GM23338 (cell line): Measurements from ENCODE around the gene BCAS1. TPM values are rescaled to one million over a fixed set of nuclear protein-coding genes. Genes with fewer than 3 reads are reported as not detected.

Source experiments
- ATAC-seq: fragments of 200-7000 bp; cut with Tn5 transposase; 3 replicates; pipeline ENCODE4 v1.9.1; 2020
- DNase-seq: peaks from one replicate; pipeline ENCODE4 v3.0.0-alpha.2; 2015; ENCODE audit warnings: low spot score
- H2AFZ ChIP-seq: fragments of 200-600 bp; sonication (generic); 2 replicates; pipeline ENCODE4 v1.8.0; 2016; ENCODE audit warnings: antibody characterized with exemption, mild to moderate bottlenecking, moderate library complexity
- H3F3A ChIP-seq: fragments of 200-600 bp; sonication (generic); replicated peaks from 2 replicates; pipeline ENCODE4 v1.8.0; 2017; ENCODE audit warnings: antibody characterized with exemption, mixed run types, low read depth
- H3K27ac ChIP-seq: fragments of 200-600 bp; sonication (generic); 2 replicates; pipeline ENCODE4 v1.6.1; 2016; ENCODE audit warnings: low read depth
- H3K27me3 ChIP-seq: fragments of 200-600 bp; sonication (generic); 2 replicates; pipeline ENCODE4 v1.8.0; 2016; ENCODE audit warnings: mild to moderate bottlenecking, mixed run types, moderate library complexity; ENCODE audit not compliant: insufficient read depth
- H3K36me3 ChIP-seq: fragments of 200-600 bp; sonication (generic); 2 replicates; pipeline ENCODE4 v1.8.0; 2016; ENCODE audit warnings: mild to moderate bottlenecking; ENCODE audit not compliant: insufficient read depth
- H3K4me1 ChIP-seq: fragments of 200-600 bp; sonication (generic); 2 replicates; pipeline ENCODE4 v1.8.0; 2016; ENCODE audit warnings: mild to moderate bottlenecking, moderate library complexity; ENCODE audit not compliant: insufficient read depth
- H3K4me2 ChIP-seq: fragments of 200-600 bp; sonication (generic); 2 replicates; pipeline ENCODE4 v1.7.1; 2017; ENCODE audit warnings: mixed run types
- H3K4me3 ChIP-seq: fragments of 200-600 bp; sonication (generic); 2 replicates; pipeline ENCODE4 v1.6.1; 2016; ENCODE audit warnings: mixed run types
- H3K79me2 ChIP-seq: fragments of 200-600 bp; sonication (generic); replicated peaks from 2 replicates; pipeline ENCODE4 v1.8.0; 2017; ENCODE audit warnings: mild to moderate bottlenecking; ENCODE audit not compliant: insufficient read depth
- H3K9me2 ChIP-seq: fragments of 200-600 bp; sonication (generic); 2 replicates; pipeline ENCODE4 v1.8.0; 2017; ENCODE audit not compliant: insufficient read depth
- H4K20me1 ChIP-seq: fragments of 200-600 bp; sonication (generic); replicated peaks from 2 replicates; pipeline ENCODE4 v1.8.0; 2017; ENCODE audit warnings: mild to moderate bottlenecking; ENCODE audit not compliant: insufficient read depth
- H3K27ac Mint-ChIP-seq: 2 replicates; pipeline ENCODE4 v1.8.0; 2020; ENCODE audit warnings: inconsistent platforms, mild to moderate bottlenecking, moderate library complexity, mixed read lengths
- H3K27me3 Mint-ChIP-seq: 3 replicates; pipeline ENCODE4 v1.8.0; 2022; ENCODE audit warnings: low read depth, mild to moderate bottlenecking, moderate library complexity, mixed read lengths, inconsistent platforms; ENCODE audit not compliant: insufficient read depth, poor library complexity
- H3K36me3 Mint-ChIP-seq: 3 replicates; pipeline ENCODE4 v1.8.0; 2021; ENCODE audit warnings: low read depth, mild to moderate bottlenecking, inconsistent platforms, moderate library complexity, mixed read lengths
- H3K4me1 Mint-ChIP-seq: 3 replicates; pipeline ENCODE4 v1.8.0; 2020; ENCODE audit warnings: mild to moderate bottlenecking, inconsistent platforms, mixed read lengths
- H3K4me3 Mint-ChIP-seq: 3 replicates; pipeline ENCODE4 v1.8.0; 2021; ENCODE audit warnings: moderate library complexity, mild to moderate bottlenecking, inconsistent platforms, mixed read lengths
- H3K9me3 Mint-ChIP-seq: 3 replicates; pipeline ENCODE4 v1.8.0; 2020; ENCODE audit warnings: moderate library complexity, mild to moderate bottlenecking, inconsistent platforms, mixed read lengths
- CREB1 ChIP-seq: fragments of 250-450 bp; sonication (Bioruptor Pico); IDR thresholded peaks from 2 replicates; pipeline ENCODE4 v1.5.0; 2020; ENCODE audit warnings: low read depth, mild to moderate bottlenecking, moderate library complexity
- CTCF ChIP-seq, 2 experiments: fragments of 200-600 bp in 1 of 2; sonication (generic) in 1 of 2; conservative IDR thresholded peaks; 2 replicates each; pipeline versions ENCODE4 v1.5.1 to v1.6.1; 2016 to 2017; ENCODE audit warnings: antibody characterized with exemption in 2 of 2, low read depth in 2 of 2, mild to moderate bottlenecking in 2 of 2, moderate library complexity in 1 of 2
- ETS1 ChIP-seq: IDR thresholded peaks from 2 replicates; pipeline ENCODE4 v1.6.1; 2016; ENCODE audit warnings: antibody characterized with exemption
- EZH2 ChIP-seq: fragments of 200-600 bp; sonication (generic); IDR thresholded peaks from one replicate; pipeline ENCODE4 v1.8.0; 2017; ENCODE audit warnings: antibody characterized with exemption, mild to moderate bottlenecking, low read depth; ENCODE audit not compliant: unreplicated experiment
- EZH2phosphoT487 ChIP-seq: fragments of 200-600 bp; sonication (generic); IDR thresholded peaks from one replicate; pipeline ENCODE4 v1.8.1; 2018; ENCODE audit warnings: antibody characterized with exemption; ENCODE audit not compliant: unreplicated experiment
- JUNB ChIP-seq: IDR thresholded peaks from one replicate; pipeline ENCODE4 v1.6.1; 2016; ENCODE audit warnings: antibody characterized with exemption; ENCODE audit not compliant: unreplicated experiment
- NANOG ChIP-seq: IDR thresholded peaks from 2 replicates; pipeline ENCODE4 v1.6.1; 2016; ENCODE audit warnings: antibody characterized with exemption, borderline replicate concordance
- POLR2AphosphoS5 ChIP-seq: IDR thresholded peaks from 2 replicates; pipeline ENCODE4 v1.6.1; 2016; ENCODE audit warnings: antibody characterized with exemption, low read depth
- REST ChIP-seq: IDR thresholded peaks from one replicate; pipeline ENCODE4 v1.6.1; 2018; ENCODE audit warnings: antibody characterized with exemption; ENCODE audit not compliant: unreplicated experiment
- STAT1 ChIP-seq: IDR thresholded peaks from one replicate; pipeline ENCODE4 v1.6.1; 2016; ENCODE audit warnings: antibody characterized with exemption; ENCODE audit not compliant: unreplicated experiment
- ZNF114 ChIP-seq: fragments of 250-450 bp; sonication (Bioruptor Pico); IDR thresholded peaks from 2 replicates; pipeline ENCODE4 v1.5.0; 2020; ENCODE audit warnings: mild to moderate bottlenecking, moderate library complexity
- ZNF331 ChIP-seq: fragments of 250-450 bp; sonication (Bioruptor Pico); IDR thresholded peaks from 2 replicates; pipeline ENCODE4 v1.5.0; 2020; ENCODE audit warnings: low read depth, mild to moderate bottlenecking, moderate library complexity
- ZNF462 ChIP-seq: fragments of 250-450 bp; sonication (Bioruptor Pico); IDR thresholded peaks from 2 replicates; pipeline ENCODE4 v1.5.0; 2020; ENCODE audit warnings: mild to moderate bottlenecking, moderate library complexity
- polyA plus RNA-seq: library from polyadenylated mRNA; unstranded; fragments of >200 nt; fragmentation: Nextera tagmentation; extraction: Ambion mirVana; gene quantifications from 2 replicates; pipeline ENCODE4 v1.2.1, GENCODE V29; 2016
- total RNA-seq: library from RNA; depleted of rRNA; stranded (reverse); fragments of >200 nt; shearing (Covaris generic); gene quantifications from 2 replicates; pipeline ENCODE4 v1.2.3, GENCODE V29; 2014

The BCAS1 gene
- total and polyA plus RNA-seq, 2 experiments from 2014 or later, result 0.17 to 0.19 TPM

- no peak overlapping the region for H3K4me3 Mint-ChIP-seq
- DNase-seq (no peak), ATAC-seq (no peak)
- peaks cover 4% of the 10 kb centered on the region for H3K27me3 Mint-ChIP-seq
- no peak overlapping the region for H2AFZ ChIP-seq
- H4K20me1 ChIP-seq, result no peaks in the 10 kb centered on the region
- no peaks in the 10 kb centered on the region for H3K36me3 Mint-ChIP-seq
- H3K27ac Mint-ChIP-seq, result no peak overlapping the region
- H3K4me3 ChIP-seq, result no peak overlapping the region
- no peak for TF ChIP-seq EZH2
- no peak for TF ChIP-seq JUNB
- TF ChIP-seq REST, result no peak
- no peak for TF ChIP-seq STAT1
- no peak for TF ChIP-seq POLR2AphosphoS5
- TF ChIP-seq EZH2phosphoT487, result no peak
- TF ChIP-seq ZNF114, result no peak
- no peak for TF ChIP-seq ZNF331 (CRISPR knock-in tag)
- no peak for TF ChIP-seq CREB1 (CRISPR knock-in tag)
- no peak for TF ChIP-seq ZNF462 (CRISPR knock-in tag)
- no peak for TF ChIP-seq CTCF (conservative IDR thresholded peaks at IDR 0.05; ENCODE audit: low read depth in 2 of 2)
- TF ChIP-seq NANOG, result no peak
- no peak for TF ChIP-seq ETS1
- H3K27ac ChIP-seq, result no peak overlapping the region
- H3K9me3 Mint-ChIP-seq, result no peaks in the 10 kb centered on the region; the same call in 2 of the 3 replicates
- peaks cover 9% of the 10 kb centered on the region; the same call in 1 of the 3 replicates for H3K4me1 Mint-ChIP-seq
- no peaks in the 10 kb centered on the region for H3K9me2 ChIP-seq
- no peaks in the 10 kb centered on the region for H3K79me2 ChIP-seq
- H3F3A ChIP-seq, result no peaks in the 10 kb centered on the region
- H3K4me2 ChIP-seq, result no peak overlapping the region
- no peaks in the 10 kb centered on the region for H3K27me3 ChIP-seq
- H3K36me3 ChIP-seq, result no peaks in the 10 kb centered on the region
- H3K4me1 ChIP-seq, result 0 out of 2 replicates have a peak, but pooled peaks cover 6% of the 10 kb centered on the region
Measured at GRCh38 chr20:54114109-54114508, 43.7 kb upstream of the BCAS1 start.
